GM23338 (cell line): ENCODE measurements around the gene ULBP1.
"Not testable (repeated sequence)": the region's sequence is repeated elsewhere in the genome, so short reads cannot be mapped to it uniquely, and the experiment has no call there.

ENCODE experiments used
- CREB1 ChIP-seq: fragments of 250-450 bp; sonication (Bioruptor Pico); IDR thresholded peaks from 2 replicates; pipeline ENCODE4 v1.5.0; 2020; ENCODE audit warnings: low read depth, mild to moderate bottlenecking, moderate library complexity
- CTCF ChIP-seq, 2 experiments: fragments of 200-600 bp in 1 of 2; sonication (generic) in 1 of 2; conservative IDR thresholded peaks; 2 replicates each; pipeline versions ENCODE4 v1.5.1 to v1.6.1; 2016 to 2017; ENCODE audit warnings: antibody characterized with exemption in 2 of 2, low read depth in 2 of 2, mild to moderate bottlenecking in 2 of 2, moderate library complexity in 1 of 2
- EZH2 ChIP-seq: fragments of 200-600 bp; sonication (generic); IDR thresholded peaks from one replicate; pipeline ENCODE4 v1.8.0; 2017; ENCODE audit warnings: antibody characterized with exemption, mild to moderate bottlenecking, low read depth; ENCODE audit not compliant: unreplicated experiment
- EZH2phosphoT487 ChIP-seq: fragments of 200-600 bp; sonication (generic); IDR thresholded peaks from one replicate; pipeline ENCODE4 v1.8.1; 2018; ENCODE audit warnings: antibody characterized with exemption; ENCODE audit not compliant: unreplicated experiment
- NANOG ChIP-seq: IDR thresholded peaks from 2 replicates; pipeline ENCODE4 v1.6.1; 2016; ENCODE audit warnings: antibody characterized with exemption, borderline replicate concordance
- POLR2AphosphoS5 ChIP-seq: IDR thresholded peaks from 2 replicates; pipeline ENCODE4 v1.6.1; 2016; ENCODE audit warnings: antibody characterized with exemption, low read depth
- REST ChIP-seq: IDR thresholded peaks from one replicate; pipeline ENCODE4 v1.6.1; 2018; ENCODE audit warnings: antibody characterized with exemption; ENCODE audit not compliant: unreplicated experiment
- ZNF462 ChIP-seq: fragments of 250-450 bp; sonication (Bioruptor Pico); IDR thresholded peaks from 2 replicates; pipeline ENCODE4 v1.5.0; 2020; ENCODE audit warnings: mild to moderate bottlenecking, moderate library complexity

- TF ChIP-seq POLR2AphosphoS5; CTCF (conservative IDR thresholded peaks at IDR 0.05; ENCODE audit: low read depth in 2 of 2); EZH2; REST; NANOG; ZNF462 (CRISPR knock-in tag); EZH2phosphoT487; CREB1 (CRISPR knock-in tag): not testable (repeated sequence)
Measured at GRCh38 chr6:149958124-149958523, 5.6 kb upstream of the ULBP1 start.
